Panc1 (cell line): ENCODE measurements around the gene SMTNL2. TPM values are rescaled to one million over a fixed set of nuclear protein-coding genes. Genes with fewer than 3 reads are reported as not detected.

Source experiments
- ATAC-seq: fragments of 200-7000 bp; cut with Tn5 transposase; 2 replicates; pipeline ENCODE4 v1.9.1; 2020; ENCODE audit warnings: mild to moderate bottlenecking, moderate library complexity
- BruUV-seq: library from RNA; stranded (reverse); fragments of 400-500 nt; replicated peaks from 2 replicates; lab custom pipeline; 2021; lab: Mats Ljungman, UMichigan
- CTCF ChIA-PET: fragments of 300-600 bp; sonication (Branson Sonifier 250); formaldehyde crosslinking; loops from one replicate; lab custom pipeline; 2022; ENCODE audit warnings: antibody characterized with exemption; lab: Charles Lee
- POLR2A ChIA-PET: fragments of 300-600 bp; sonication (Branson Sonifier 250); formaldehyde crosslinking; loops from one replicate; lab custom pipeline; 2022; ENCODE audit warnings: antibody characterized with exemption; lab: Charles Lee
- DNase-seq: peaks from one replicate; pipeline ENCODE4 v3.0.0-alpha.2; 2010; ENCODE audit warnings: low read depth, low spot score
- H3K27ac ChIP-seq: 2 replicates; pipeline ENCODE4 v1.5.1; 2011; ENCODE audit warnings: mild to moderate bottlenecking, low read length, inconsistent platforms
- H3K27me3 ChIP-seq: fragments of 200-500 bp; sonication (Bioruptor generic); 2 replicates; pipeline ENCODE4 v1.6.0; 2014; ENCODE audit warnings: low read length, inconsistent platforms; ENCODE audit not compliant: control insufficient read depth, insufficient read depth
- H3K36me3 ChIP-seq: fragments of 200-500 bp; sonication (Bioruptor generic); 2 replicates; pipeline ENCODE4 v1.5.1; 2014; ENCODE audit warnings: inconsistent platforms, mild to moderate bottlenecking, low read length, moderate library complexity; ENCODE audit not compliant: control insufficient read depth, insufficient read depth
- H3K4me1 ChIP-seq: 2 replicates; pipeline ENCODE4 v1.5.1; 2011; ENCODE audit warnings: inconsistent platforms, mild to moderate bottlenecking, low read length, moderate library complexity; ENCODE audit not compliant: control insufficient read depth, insufficient read depth
- H3K4me3 ChIP-seq, 2 experiments: 2 replicates each; pipeline ENCODE4 v1.5.1; 2011 to 2012; ENCODE audit warnings: low read depth in 2 of 2, low read length in 2 of 2, mild to moderate bottlenecking in 2 of 2, inconsistent platforms in 1 of 2, moderate library complexity in 1 of 2
- H3K9me3 ChIP-seq: fragments of 200-500 bp; sonication (Bioruptor generic); 2 replicates; pipeline ENCODE4 v1.5.1; 2014; ENCODE audit warnings: low read depth, mild to moderate bottlenecking, inconsistent platforms, low read length, moderate library complexity; ENCODE audit not compliant: control insufficient read depth, insufficient read depth
- POLR2AphosphoS5 ChIP-seq: IDR thresholded peaks from 2 replicates; pipeline ENCODE4 v1.6.1; 2012; ENCODE audit warnings: mild to moderate bottlenecking, low read depth, low read length, moderate library complexity
- SIN3A ChIP-seq: IDR thresholded peaks from 2 replicates; pipeline ENCODE4 v1.6.1; 2012; ENCODE audit warnings: low read depth, mild to moderate bottlenecking, low read length, moderate library complexity, borderline replicate concordance; ENCODE audit not compliant: insufficient read depth
- TCF7L2 ChIP-seq: IDR thresholded peaks from 2 replicates; pipeline ENCODE4 v1.6.1; 2011; ENCODE audit warnings: mild to moderate bottlenecking, low read depth, low read length, inconsistent platforms
- in situ Hi-C: cut with HindIII; loops from 2 replicates; pipeline ENCODE4 v1.10.0; 2016; ENCODE audit warnings: low sequenced_read_pairs, low pct_unique_long_range_greater_than_20kb
- intact Hi-C: fragments of 100-400 bp; cut with micrococcal nuclease; formaldehyde crosslinking; loops from one replicate; pipeline ENCODE4 v1.10.0; 2022; ENCODE audit not compliant: unreplicated experiment
- total RNA-seq: library from RNA; stranded (reverse); gene quantifications from one replicate; pipeline ENCODE4 v1.2.1, GENCODE V29; 2021; ENCODE audit not compliant: unreplicated experiment
- TF ChIP-seq, protein P1 (sequence below), 2 experiments: IDR thresholded peaks; 2 replicates each; pipeline ENCODE4 v1.6.1; 2011 to 2012; ENCODE audit warnings: low read depth in 2 of 2, control low read depth in 1 of 2, low read length in 1 of 2, mild to moderate bottlenecking in 1 of 2, moderate library complexity in 1 of 2; ENCODE audit not compliant: insufficient read depth in 1 of 2
- TF ChIP-seq, protein P2 (sequence below): fragments of 450-650 bp; IDR thresholded peaks from 2 replicates; pipeline ENCODE4 v1.5.1; 2017; ENCODE audit warnings: mild to moderate bottlenecking

Gene SMTNL2
- total RNA-seq, 1 experiment from 2014 or later = not detected

DNA sequence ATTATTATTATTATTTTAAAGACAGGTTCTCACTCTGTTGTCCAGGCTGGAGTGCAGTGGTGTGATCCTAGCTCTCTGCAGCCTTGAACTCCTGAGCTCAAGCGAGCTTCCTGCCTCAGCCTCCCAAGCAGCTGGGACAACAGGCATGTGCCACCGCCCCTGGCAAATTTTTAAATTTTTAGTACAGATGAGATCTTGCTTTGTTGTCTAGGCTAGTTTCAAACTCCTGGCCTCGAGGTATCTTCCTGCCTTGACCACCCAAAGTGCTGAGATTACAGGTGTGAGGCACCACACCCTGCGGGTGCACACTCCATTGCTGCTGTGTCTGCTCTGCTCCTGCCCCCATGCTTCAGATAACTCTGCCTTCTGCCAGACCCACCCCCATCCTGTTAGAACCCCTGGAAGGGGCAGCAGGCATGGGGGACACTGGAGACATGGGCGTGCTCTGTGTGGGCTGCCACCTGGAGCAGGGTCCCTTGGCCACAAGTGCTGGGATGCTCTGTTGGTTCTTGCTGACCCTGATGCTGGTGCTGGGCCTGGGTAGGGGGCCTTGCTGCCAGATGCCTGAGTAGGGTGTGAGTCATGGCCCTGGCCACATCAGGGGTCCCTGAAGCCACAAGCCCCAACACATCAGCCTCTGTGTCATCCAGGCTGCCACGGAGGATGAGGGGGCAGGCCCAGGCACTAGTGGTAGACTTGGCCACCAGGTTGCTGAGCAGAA lies 26.5 kb upstream of the SMTNL2 start:
- Histone ChIP-seq H3K27me3 (no peaks in the 10 kb centered on the region), H3K4me1 (peaks cover 15% of the 10 kb centered on the region), H3K9me3 (no peaks in the 10 kb centered on the region), H3K27ac (no peak overlapping the region), H3K4me3 (no peak overlapping the region), H3K36me3 (peaks cover 2% of the 10 kb centered on the region)
- intact Hi-C loops = no loop called here
- no TSS peak for BruUV-seq
- ATAC-seq (no peak), DNase-seq (no peak)
- no peak for TF ChIP-seq TCF7L2
- TF ChIP-seq, protein P1, sequence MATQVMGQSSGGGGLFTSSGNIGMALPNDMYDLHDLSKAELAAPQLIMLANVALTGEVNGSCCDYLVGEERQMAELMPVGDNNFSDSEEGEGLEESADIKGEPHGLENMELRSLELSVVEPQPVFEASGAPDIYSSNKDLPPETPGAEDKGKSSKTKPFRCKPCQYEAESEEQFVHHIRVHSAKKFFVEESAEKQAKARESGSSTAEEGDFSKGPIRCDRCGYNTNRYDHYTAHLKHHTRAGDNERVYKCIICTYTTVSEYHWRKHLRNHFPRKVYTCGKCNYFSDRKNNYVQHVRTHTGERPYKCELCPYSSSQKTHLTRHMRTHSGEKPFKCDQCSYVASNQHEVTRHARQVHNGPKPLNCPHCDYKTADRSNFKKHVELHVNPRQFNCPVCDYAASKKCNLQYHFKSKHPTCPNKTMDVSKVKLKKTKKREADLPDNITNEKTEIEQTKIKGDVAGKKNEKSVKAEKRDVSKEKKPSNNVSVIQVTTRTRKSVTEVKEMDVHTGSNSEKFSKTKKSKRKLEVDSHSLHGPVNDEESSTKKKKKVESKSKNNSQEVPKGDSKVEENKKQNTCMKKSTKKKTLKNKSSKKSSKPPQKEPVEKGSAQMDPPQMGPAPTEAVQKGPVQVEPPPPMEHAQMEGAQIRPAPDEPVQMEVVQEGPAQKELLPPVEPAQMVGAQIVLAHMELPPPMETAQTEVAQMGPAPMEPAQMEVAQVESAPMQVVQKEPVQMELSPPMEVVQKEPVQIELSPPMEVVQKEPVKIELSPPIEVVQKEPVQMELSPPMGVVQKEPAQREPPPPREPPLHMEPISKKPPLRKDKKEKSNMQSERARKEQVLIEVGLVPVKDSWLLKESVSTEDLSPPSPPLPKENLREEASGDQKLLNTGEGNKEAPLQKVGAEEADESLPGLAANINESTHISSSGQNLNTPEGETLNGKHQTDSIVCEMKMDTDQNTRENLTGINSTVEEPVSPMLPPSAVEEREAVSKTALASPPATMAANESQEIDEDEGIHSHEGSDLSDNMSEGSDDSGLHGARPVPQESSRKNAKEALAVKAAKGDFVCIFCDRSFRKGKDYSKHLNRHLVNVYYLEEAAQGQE (IDR thresholded peaks at IDR 0.05; ENCODE audit: insufficient read depth in 1 of 2, low read depth in 2 of 2, low read length in 1 of 2) = no peak
- TF ChIP-seq SIN3A = no peak
- ChIA-PET POLR2A (no interaction called here), CTCF (interaction anchor here (0.9 kb wide), 1 partner anchor 10 kb away, joined by 15 read pairs; no protein-coding TSS in a partner anchor)
- in situ Hi-C loops = no loop called here

DNA sequence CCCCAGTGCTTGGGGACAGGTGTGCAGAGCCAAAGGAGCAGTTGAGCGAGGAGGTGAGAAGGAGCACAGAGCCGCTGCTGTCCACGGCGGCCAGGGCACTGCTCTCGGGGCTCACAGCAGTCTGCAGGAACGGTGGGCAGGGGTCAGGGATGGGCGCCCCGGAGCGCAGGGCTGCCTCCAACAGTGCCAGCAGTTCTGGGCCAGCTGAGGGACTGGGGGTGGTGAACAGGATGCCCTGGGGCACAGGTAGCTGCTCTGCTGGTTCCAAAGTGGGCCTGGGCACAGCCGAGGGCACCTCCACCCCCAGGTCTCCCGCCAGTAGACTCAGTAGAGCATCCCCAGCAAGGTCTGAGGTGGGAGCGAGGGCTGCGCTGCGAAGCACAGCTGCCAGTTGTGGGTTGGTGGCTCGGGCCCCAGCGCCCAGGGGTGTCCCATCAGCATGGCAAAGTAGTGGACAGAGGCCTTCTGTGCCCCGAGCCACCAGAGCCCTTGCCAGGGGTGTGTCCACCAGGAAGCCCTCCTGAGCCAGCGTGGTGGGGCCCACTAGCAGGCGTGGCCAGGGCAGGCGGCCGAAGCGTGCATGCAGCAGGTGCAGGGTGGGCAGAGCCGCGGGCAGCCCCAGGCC lies 25.9 kb upstream of the SMTNL2 start:
- Histone ChIP-seq H3K27me3 (no peaks in the 10 kb centered on the region), H3K36me3 (peaks cover 2% of the 10 kb centered on the region), H3K4me1 (peaks cover 12% of the 10 kb centered on the region), H3K9me3 (no peaks in the 10 kb centered on the region), H3K27ac (no peak overlapping the region), H3K4me3 (no peak overlapping the region)
- ChIA-PET CTCF (no interaction called here), POLR2A (interaction anchor here (0.6 kb wide), 1 partner anchor 248 kb away, joined by 3 read pairs; no protein-coding TSS in a partner anchor)
- in situ Hi-C loops = no loop called here
- TF ChIP-seq TCF7L2 (no peak), SIN3A (no peak), POLR2AphosphoS5 (no peak)
- TF ChIP-seq, protein P2, sequence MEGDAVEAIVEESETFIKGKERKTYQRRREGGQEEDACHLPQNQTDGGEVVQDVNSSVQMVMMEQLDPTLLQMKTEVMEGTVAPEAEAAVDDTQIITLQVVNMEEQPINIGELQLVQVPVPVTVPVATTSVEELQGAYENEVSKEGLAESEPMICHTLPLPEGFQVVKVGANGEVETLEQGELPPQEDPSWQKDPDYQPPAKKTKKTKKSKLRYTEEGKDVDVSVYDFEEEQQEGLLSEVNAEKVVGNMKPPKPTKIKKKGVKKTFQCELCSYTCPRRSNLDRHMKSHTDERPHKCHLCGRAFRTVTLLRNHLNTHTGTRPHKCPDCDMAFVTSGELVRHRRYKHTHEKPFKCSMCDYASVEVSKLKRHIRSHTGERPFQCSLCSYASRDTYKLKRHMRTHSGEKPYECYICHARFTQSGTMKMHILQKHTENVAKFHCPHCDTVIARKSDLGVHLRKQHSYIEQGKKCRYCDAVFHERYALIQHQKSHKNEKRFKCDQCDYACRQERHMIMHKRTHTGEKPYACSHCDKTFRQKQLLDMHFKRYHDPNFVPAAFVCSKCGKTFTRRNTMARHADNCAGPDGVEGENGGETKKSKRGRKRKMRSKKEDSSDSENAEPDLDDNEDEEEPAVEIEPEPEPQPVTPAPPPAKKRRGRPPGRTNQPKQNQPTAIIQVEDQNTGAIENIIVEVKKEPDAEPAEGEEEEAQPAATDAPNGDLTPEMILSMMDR = no peak
- TF ChIP-seq, protein P1 (IDR thresholded peaks at IDR 0.05; ENCODE audit: insufficient read depth in 1 of 2, low read depth in 2 of 2, low read length in 1 of 2) = 0 out of 4 replicates have a peak, but pooled peaks of 1 of the 2 experiments have one; percentile 10
- intact Hi-C loops = no loop called here
- ATAC-seq = no peak
- no peak for DNase-seq
- BruUV-seq = no TSS peak
